GM12801 (cell line): Measurements from ENCODE around the gene PMPCA.

Experiments
- TF ChIP-seq, protein P1 (sequence below): IDR thresholded peaks from one replicate; pipeline ENCODE4 v1.5.1; 2011; ENCODE audit warnings: control low read depth; ENCODE audit not compliant: insufficient read length; ENCODE audit errors: extremely low read depth

PMPCA gene

DNA sequence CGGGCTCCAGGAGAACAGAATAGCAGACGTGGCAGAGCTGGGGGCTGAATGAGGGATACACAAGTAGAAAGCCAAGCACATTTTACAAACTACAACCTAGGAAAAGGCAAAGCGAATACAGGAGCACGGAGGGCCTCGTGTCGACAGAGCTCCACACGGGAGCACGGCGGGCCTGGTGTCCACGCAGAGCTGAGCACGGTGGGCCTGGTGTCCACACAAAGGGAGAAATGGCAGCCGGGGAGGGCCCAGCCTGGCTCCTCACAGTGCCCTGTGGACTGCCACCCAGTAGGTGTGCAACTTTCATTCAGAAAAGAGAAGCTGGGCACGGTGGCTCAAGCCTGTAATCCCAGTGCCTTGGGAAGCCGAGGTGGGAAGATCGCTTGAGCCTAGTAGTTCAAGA is 32.6 kb downstream of the PMPCA start:
- TF ChIP-seq, protein P1, sequence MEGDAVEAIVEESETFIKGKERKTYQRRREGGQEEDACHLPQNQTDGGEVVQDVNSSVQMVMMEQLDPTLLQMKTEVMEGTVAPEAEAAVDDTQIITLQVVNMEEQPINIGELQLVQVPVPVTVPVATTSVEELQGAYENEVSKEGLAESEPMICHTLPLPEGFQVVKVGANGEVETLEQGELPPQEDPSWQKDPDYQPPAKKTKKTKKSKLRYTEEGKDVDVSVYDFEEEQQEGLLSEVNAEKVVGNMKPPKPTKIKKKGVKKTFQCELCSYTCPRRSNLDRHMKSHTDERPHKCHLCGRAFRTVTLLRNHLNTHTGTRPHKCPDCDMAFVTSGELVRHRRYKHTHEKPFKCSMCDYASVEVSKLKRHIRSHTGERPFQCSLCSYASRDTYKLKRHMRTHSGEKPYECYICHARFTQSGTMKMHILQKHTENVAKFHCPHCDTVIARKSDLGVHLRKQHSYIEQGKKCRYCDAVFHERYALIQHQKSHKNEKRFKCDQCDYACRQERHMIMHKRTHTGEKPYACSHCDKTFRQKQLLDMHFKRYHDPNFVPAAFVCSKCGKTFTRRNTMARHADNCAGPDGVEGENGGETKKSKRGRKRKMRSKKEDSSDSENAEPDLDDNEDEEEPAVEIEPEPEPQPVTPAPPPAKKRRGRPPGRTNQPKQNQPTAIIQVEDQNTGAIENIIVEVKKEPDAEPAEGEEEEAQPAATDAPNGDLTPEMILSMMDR: no peak

DNA sequence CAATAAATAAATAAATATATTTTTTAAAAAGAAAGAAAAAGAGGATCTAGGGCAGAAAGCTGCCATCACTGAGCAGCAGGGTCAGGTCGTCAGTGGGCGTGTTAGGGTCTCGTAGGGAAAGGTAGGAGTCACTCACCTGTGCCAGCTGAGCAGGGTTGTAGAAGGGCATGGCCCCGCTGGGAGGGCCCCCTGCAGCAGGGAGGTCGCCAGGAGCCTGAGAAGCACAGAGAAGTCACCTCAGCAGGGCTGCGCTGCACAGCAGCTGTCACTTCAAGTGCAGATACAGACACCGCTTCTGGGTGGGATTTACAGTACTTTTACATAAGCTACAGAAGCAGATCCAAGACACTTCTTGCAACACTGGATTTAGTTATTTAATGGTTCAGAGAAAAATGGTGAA is 33.2 kb downstream of the PMPCA start:
- TF ChIP-seq, protein P1: no peak

DNA sequence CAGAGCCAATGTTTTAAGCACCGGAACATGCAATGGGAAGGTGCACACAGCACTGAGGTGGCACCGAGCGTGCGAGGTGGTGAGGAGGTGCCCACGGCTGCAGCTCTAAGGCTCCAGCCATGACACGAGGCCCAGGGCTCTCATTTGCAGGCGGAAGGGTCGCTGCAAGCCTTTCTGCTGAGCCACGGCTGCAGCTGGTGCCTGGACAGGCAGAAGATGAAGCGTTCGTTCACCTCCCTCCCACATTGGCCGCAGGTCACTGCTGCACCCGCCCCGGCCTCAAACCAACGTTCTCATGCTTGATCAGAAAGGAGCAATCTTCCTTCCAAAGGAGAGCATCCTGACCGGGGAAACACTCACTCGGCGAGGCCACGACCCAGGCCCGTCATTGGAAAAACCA is 33.6 kb downstream of the PMPCA start:
- TF ChIP-seq, protein P1: no peak

DNA sequence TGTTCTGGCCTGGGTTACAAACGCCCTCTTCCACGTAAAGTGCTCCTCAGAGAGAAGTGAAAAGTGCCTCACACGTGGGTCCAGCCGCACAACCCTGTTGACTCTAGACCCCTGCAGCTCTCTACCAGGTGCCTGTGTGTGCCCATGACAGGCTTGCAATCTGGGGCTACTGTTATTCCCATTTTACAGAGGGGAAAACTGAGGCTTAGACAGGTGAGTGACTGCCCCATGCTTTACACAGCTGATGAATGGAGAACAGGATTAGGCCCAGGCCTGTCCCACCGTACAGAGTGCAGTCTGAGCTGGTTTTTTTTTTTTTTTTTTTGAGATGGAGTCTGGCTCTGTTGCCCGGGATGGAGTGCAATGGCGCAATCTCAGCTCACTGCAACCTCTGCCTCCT is 35.3 kb downstream of the PMPCA start:
- TF ChIP-seq, protein P1: no peak

DNA sequence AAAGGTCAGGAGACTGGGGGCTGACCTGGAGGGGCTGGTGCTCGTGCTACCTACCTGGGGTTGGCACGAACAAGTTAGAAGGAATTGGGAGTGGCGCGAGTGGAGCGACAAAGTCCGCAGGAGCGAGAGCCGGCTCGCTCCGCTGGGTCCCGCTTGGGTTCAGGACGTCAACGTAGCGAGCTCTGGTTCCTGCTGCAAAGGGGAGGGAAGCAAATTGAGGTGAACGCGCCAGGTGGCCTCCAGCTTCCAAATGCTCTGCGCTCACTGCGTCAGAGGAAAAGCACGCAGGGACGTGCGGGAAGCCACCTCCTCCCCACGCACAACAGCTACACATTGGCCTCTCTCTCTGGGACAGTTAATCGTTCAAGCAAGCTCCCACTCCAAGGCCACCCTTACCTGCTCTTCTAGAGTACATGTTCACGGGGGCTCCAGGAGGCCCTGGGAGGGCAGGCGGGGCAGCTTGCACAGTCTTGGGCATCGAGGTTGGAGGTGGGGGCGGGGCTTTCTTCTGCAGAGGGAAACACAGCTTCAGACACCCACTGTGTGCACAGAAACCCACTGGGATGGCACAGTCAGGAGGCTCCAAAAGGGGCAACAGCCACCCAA is 36.8 kb downstream of the PMPCA start:
- TF ChIP-seq, protein P1: no peak

DNA sequence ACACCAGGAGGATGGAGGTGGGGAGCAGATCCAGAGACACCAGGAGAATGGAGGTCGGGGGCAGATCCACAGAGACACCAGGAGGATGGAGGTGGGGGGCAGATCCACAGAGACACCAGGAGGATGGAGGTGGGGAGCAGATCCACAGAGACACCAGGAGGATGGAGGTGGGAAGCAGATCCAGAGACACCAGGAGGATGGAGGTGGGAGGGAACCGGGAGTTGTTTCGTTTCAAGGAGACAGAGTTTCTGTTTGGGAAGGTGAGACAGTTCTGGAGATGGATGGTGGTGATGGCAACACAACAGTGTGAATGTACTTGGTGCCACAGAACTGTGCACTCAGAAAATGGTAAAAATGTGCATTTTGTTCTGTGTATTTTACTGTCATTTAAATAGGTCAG is 38.2 kb downstream of the PMPCA start:
- TF ChIP-seq, protein P1: no peak

DNA sequence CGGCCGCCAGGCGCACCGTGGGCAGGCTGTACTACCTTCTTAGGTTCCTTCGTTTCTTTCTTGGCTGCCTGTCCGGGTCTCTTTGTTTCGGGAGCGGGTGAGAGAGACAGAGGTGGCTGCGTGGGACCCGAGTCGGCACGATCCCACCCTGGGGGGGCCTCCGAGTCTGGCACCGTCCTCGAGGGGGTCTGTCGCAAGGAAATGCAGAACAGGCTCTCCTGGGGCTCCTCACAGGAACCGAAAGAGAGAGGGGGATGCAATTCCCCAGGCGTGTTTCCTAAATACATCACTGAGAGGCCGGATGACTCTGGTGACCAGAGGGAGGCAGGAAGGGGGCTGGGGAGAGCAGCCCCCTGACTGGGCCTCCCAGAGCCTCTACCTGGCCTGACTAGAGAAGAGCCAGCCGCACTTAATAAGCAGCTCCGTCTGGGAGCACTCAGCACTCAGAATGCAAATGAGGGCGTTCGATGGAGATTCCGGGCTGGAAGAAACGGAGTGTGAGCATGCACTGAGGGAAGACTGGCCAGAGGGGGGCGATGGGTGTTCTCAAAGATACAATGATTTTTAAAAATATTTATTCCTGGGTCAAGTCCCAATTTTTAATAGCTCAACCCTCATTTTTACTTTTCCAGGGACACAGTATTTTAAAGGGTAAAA is 40.9 kb downstream of the PMPCA start:
- TF ChIP-seq, protein P1: no peak

DNA sequence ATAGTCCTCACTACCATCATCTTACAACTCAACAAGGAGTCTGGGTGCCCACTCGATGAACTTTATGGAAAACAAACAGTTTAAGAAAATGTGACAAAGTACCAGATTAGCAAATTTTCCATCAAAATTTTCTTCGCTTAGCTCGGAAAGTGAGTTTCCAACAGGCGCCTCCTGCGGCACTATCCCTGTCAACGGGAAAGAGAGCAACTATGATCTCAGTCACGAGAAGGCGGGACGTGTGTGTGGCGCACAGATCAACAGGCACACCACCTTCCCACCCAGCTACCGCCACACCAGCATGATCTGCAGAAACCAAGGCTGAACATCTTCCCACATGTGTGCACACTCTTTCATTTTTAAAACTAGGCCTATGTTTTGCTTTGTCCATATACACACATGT is 42.9 kb downstream of the PMPCA start:
- TF ChIP-seq, protein P1: no peak
